H1 (cell line): ENCODE results near the gene SH3PXD2A. TPM values are rescaled to one million over a fixed set of nuclear protein-coding genes. Genes with fewer than 3 reads are reported as not detected.

Source experiments
- CTCF ChIA-PET: fragments of 300-600 bp; sonication (Branson Sonifier 250); formaldehyde crosslinking; loops from one replicate; lab custom pipeline; 2021; ENCODE audit not compliant: partially characterized antibody; lab: Charles Lee
- POLR2A ChIA-PET: fragments of 300-600 bp; sonication (Branson Sonifier 250); formaldehyde crosslinking; loops from one replicate; lab custom pipeline; 2021; ENCODE audit warnings: inconsistent platforms; ENCODE audit not compliant: partially characterized antibody; lab: Charles Lee
- DNase-seq, 2 experiments: peaks; one replicate each; pipeline versions ENCODE4 v3.0.0 to v3.0.0-alpha.2; 2010 to 2022; ENCODE audit warnings: low spot score in 2 of 2, low read depth in 1 of 2, mixed read lengths in 1 of 2
- FAIRE-seq: peaks from 2 replicates; lab custom pipeline; 2011; peaks lifted over from hg19 to GRCh38; lab: Jason Lieb, UNC
- H2AFZ ChIP-seq: 2 replicates; pipeline ENCODE4 v1.8.1; 2012; ENCODE audit warnings: low read length, inconsistent platforms
- H2AK5ac ChIP-seq: 2 replicates; pipeline ENCODE4 v1.6.1; 2013; ENCODE audit warnings: low read depth, low read length
- H2BK120ac ChIP-seq: replicated peaks from 2 replicates; pipeline ENCODE3; 2013; ENCODE audit warnings: low read depth, low read length, inconsistent platforms
- H2BK12ac ChIP-seq: 2 replicates; pipeline ENCODE4 v1.6.1; 2013; ENCODE audit warnings: low read depth, low read length
- H2BK15ac ChIP-seq: 2 replicates; pipeline ENCODE4 v1.6.1; 2013; ENCODE audit warnings: low read length
- H2BK20ac ChIP-seq: 2 replicates; pipeline ENCODE4 v1.6.1; 2013; ENCODE audit warnings: low read length
- H2BK5ac ChIP-seq: 2 replicates; pipeline ENCODE4 v1.6.1; 2013; ENCODE audit warnings: low read depth, low read length
- H3K14ac ChIP-seq: 2 replicates; pipeline ENCODE4 v1.6.1; 2013; ENCODE audit warnings: inconsistent platforms; ENCODE audit not compliant: insufficient read length
- H3K18ac ChIP-seq: 2 replicates; pipeline ENCODE4 v1.6.1; 2013; ENCODE audit warnings: low read length; ENCODE audit errors: extremely low read depth
- H3K23ac ChIP-seq: 2 replicates; pipeline ENCODE4 v1.6.1; 2013; ENCODE audit warnings: inconsistent platforms; ENCODE audit not compliant: insufficient read length
- H3K23me2 ChIP-seq: 2 replicates; pipeline ENCODE4 v1.6.1; 2013; ENCODE audit warnings: low read depth, low read length
- H3K27ac ChIP-seq: 2 replicates; pipeline ENCODE4 v1.6.1; 2011; ENCODE audit warnings: low read depth, low read length, inconsistent platforms
- H3K27me3 ChIP-seq, 4 experiments: replicated peaks in 1 of 4; 1 replicate in 1 of 4; 2 replicates in 3 of 4; pipeline versions ENCODE4 v1.6.1 to v1.8.1; 2011 to 2013; ENCODE audit warnings: low read length in 3 of 4, mild to moderate bottlenecking in 3 of 4, inconsistent platforms in 2 of 4, mixed read lengths in 2 of 4, moderate library complexity in 1 of 4; ENCODE audit not compliant: control insufficient read depth in 3 of 4, insufficient read depth in 3 of 4; ENCODE audit errors: extremely low read depth in 1 of 4
- H3K36me3 ChIP-seq, 4 experiments: 2 replicates each; pipeline versions ENCODE4 v1.6.1 to v1.8.1; 2011 to 2013; ENCODE audit warnings: mild to moderate bottlenecking in 4 of 4, low read length in 3 of 4, moderate library complexity in 2 of 4, control low read depth in 1 of 4, inconsistent platforms in 1 of 4; ENCODE audit not compliant: insufficient read depth in 4 of 4, control insufficient read depth in 2 of 4
- H3K4ac ChIP-seq: replicated peaks from 2 replicates; pipeline ENCODE3; 2013; ENCODE audit warnings: low read length, low read depth, mixed read lengths, inconsistent platforms; ENCODE audit not compliant: insufficient read length
- H3K4me1 ChIP-seq, 4 experiments: replicated peaks in 1 of 4; 1 replicate in 1 of 4; 2 replicates in 3 of 4; pipeline versions ENCODE4 v1.6.1 to v1.8.1; 2011 to 2013; ENCODE audit warnings: low read length in 3 of 4, inconsistent platforms in 2 of 4, mixed read lengths in 1 of 4; ENCODE audit not compliant: insufficient read depth in 4 of 4, control insufficient read depth in 3 of 4
- H3K4me2 ChIP-seq, 2 experiments: 2 replicates each; pipeline versions ENCODE4 v1.6.1 to v1.8.1; 2011 to 2013; ENCODE audit warnings: low read depth in 2 of 2, low read length in 2 of 2, control low read depth in 1 of 2, inconsistent platforms in 1 of 2, mild to moderate bottlenecking in 1 of 2; ENCODE audit not compliant: insufficient read depth in 1 of 2
- H3K4me3 ChIP-seq, 4 experiments: fragments of 200-600, 300-600 bp in 1 of 4; sonication (generic), shearing (Covaris generic), sonication (Bioruptor Twin) in 1 of 4; 2 replicates each; pipeline versions ENCODE4 v1.5.1 to v1.8.1; 2011 to 2016; ENCODE audit warnings: low read length in 4 of 4, low read depth in 3 of 4, control low read depth in 2 of 4, inconsistent platforms in 2 of 4, mild to moderate bottlenecking in 2 of 4, mixed read lengths in 1 of 4, moderate library complexity in 1 of 4; ENCODE audit not compliant: insufficient read depth in 2 of 4; ENCODE audit errors: extremely low read depth in 1 of 4
- H3K56ac ChIP-seq: replicated peaks from 2 replicates; pipeline ENCODE3; 2013; ENCODE audit warnings: low read depth, mild to moderate bottlenecking, mixed read lengths, low read length, inconsistent platforms; ENCODE audit not compliant: insufficient read length
- H3K79me1 ChIP-seq: 2 replicates; pipeline ENCODE4 v1.6.1; 2013; ENCODE audit warnings: low read depth, low read length, control low read depth
- H3K79me2 ChIP-seq, 2 experiments: 2 replicates each; pipeline versions ENCODE4 v1.6.1 to v1.8.1; 2012 to 2013; ENCODE audit warnings: low read length in 2 of 2, mild to moderate bottlenecking in 2 of 2, inconsistent platforms in 1 of 2; ENCODE audit not compliant: insufficient read depth in 2 of 2, control insufficient read depth in 1 of 2
- H3K9ac ChIP-seq, 4 experiments: replicated peaks in 1 of 4; 1 replicate in 1 of 4; 2 replicates in 3 of 4; pipeline versions ENCODE4 v1.6.1 to v1.8.1; 2011 to 2013; ENCODE audit warnings: low read depth in 3 of 4, low read length in 3 of 4, control low read depth in 2 of 4, mild to moderate bottlenecking in 2 of 4, moderate library complexity in 2 of 4, inconsistent platforms in 1 of 4; ENCODE audit errors: extremely low read depth in 1 of 4
- H3K9me3 ChIP-seq, 2 experiments: 2 replicates each; pipeline versions ENCODE4 v1.6.1 to v1.8.1; 2012 to 2013; ENCODE audit warnings: mild to moderate bottlenecking in 2 of 2, moderate library complexity in 2 of 2, control low read depth in 1 of 2, inconsistent platforms in 1 of 2, low read depth in 1 of 2, low read length in 1 of 2, mixed read lengths in 1 of 2; ENCODE audit not compliant: insufficient read depth in 2 of 2
- H4K20me1 ChIP-seq, 2 experiments: replicated peaks in 1 of 2; 2 replicates each; pipeline versions ENCODE3 to v1.8.1; 2011 to 2013; ENCODE audit warnings: inconsistent platforms in 2 of 2, low read length in 2 of 2, mild to moderate bottlenecking in 1 of 2; ENCODE audit not compliant: insufficient read depth in 2 of 2, control insufficient read depth in 1 of 2
- H4K5ac ChIP-seq: 2 replicates; pipeline ENCODE4 v1.6.1; 2013; ENCODE audit warnings: low read length, low read depth, mixed read lengths, inconsistent platforms; ENCODE audit not compliant: insufficient read length
- H4K8ac ChIP-seq: 2 replicates; pipeline ENCODE4 v1.8.0; 2013; ENCODE audit warnings: mild to moderate bottlenecking, moderate library complexity, low read length, inconsistent platforms; ENCODE audit not compliant: insufficient read depth; ENCODE audit errors: extremely low read depth
- H4K91ac ChIP-seq: replicated peaks from 2 replicates; pipeline ENCODE3; 2013; ENCODE audit warnings: low read length, mixed read lengths, inconsistent platforms; ENCODE audit not compliant: insufficient read length
- CEBPB ChIP-seq: IDR thresholded peaks from 2 replicates; pipeline ENCODE4 v1.6.1; 2012; ENCODE audit warnings: low read depth, low read length
- CREB1 ChIP-seq: IDR thresholded peaks from 2 replicates; pipeline ENCODE4 v1.6.1; 2012; ENCODE audit warnings: inconsistent platforms
- EP300 ChIP-seq, 2 experiments: IDR thresholded peaks; 1 replicate in 1 of 2; 2 replicates in 1 of 2; pipeline ENCODE4 v1.6.1; 2011 to 2012; ENCODE audit warnings: low read depth in 2 of 2, low read length in 2 of 2, mild to moderate bottlenecking in 2 of 2, borderline replicate concordance in 1 of 2, inconsistent platforms in 1 of 2, moderate library complexity in 1 of 2
- EZH2 ChIP-seq: fragments of 200-600 bp; sonication (generic); IDR thresholded peaks from 2 replicates; pipeline ENCODE4 v1.7.1; 2012; ENCODE audit warnings: low read depth, mild to moderate bottlenecking, moderate library complexity, low read length, inconsistent platforms; ENCODE audit not compliant: severe bottlenecking
- FOSL1 ChIP-seq: IDR thresholded peaks from 2 replicates; pipeline ENCODE4 v1.6.1; 2011; ENCODE audit warnings: mild to moderate bottlenecking, low read depth, low read length, moderate library complexity; ENCODE audit not compliant: insufficient read depth
- HDAC2 ChIP-seq, 2 experiments: fragments of 300-600 bp in 1 of 2; sonication (generic) in 1 of 2; IDR thresholded peaks; 2 replicates each; pipeline ENCODE4 v1.6.1; 2011 to 2012; ENCODE audit warnings: low read depth in 2 of 2, low read length in 2 of 2, mild to moderate bottlenecking in 2 of 2, moderate library complexity in 2 of 2, borderline replicate concordance in 1 of 2, inconsistent platforms in 1 of 2
- JUN ChIP-seq: IDR thresholded peaks from 2 replicates; pipeline ENCODE4 v1.6.1; 2011; ENCODE audit warnings: low read depth, mild to moderate bottlenecking, improper control_type of control experiment, low read length
- POLR2A ChIP-seq, 2 experiments: IDR thresholded peaks; 1 replicate in 1 of 2; 2 replicates in 1 of 2; pipeline ENCODE4 v1.6.1; 2011; ENCODE audit warnings: low read depth in 2 of 2, low read length in 2 of 2, mild to moderate bottlenecking in 2 of 2; ENCODE audit errors: control extremely low read depth in 1 of 2
- RBBP5 ChIP-seq: IDR thresholded peaks from 2 replicates; pipeline ENCODE4 v1.7.1; 2012; ENCODE audit warnings: low read depth, mild to moderate bottlenecking, inconsistent platforms, low read length, moderate library complexity, borderline replicate concordance
- SRF ChIP-seq: IDR thresholded peaks from 2 replicates; pipeline ENCODE4 v1.6.1; 2011; ENCODE audit warnings: mild to moderate bottlenecking, low read depth, low read length, moderate library complexity
- TEAD4 ChIP-seq: IDR thresholded peaks from 2 replicates; pipeline ENCODE4 v1.6.1; 2012; ENCODE audit warnings: low read depth, low read length, inconsistent platforms, mixed read lengths
- USF2 ChIP-seq: IDR thresholded peaks from 2 replicates; pipeline ENCODE4 v1.6.1; 2011; ENCODE audit warnings: low read length, improper control_type of control experiment
- WGBS, 2 experiments: shearing (Covaris generic) in 1 of 2; methylation state at CpG; one replicate each; pipeline versions ENCODE4 v1.1.6 to v1.1.7; 2013 to 2015; ENCODE audit warnings: low lambda C conversion rate in 2 of 2, mixed read lengths in 2 of 2, inconsistent platforms in 1 of 2, low coverage in 1 of 2, missing lambda C conversion rate in 1 of 2; ENCODE audit not compliant: insufficient replicate concordance in 2 of 2, insufficient coverage in 1 of 2, insufficient read length in 1 of 2; ENCODE audit errors: extremely low coverage in 1 of 2, missing lambda C conversion rate in 1 of 2; 5-methylcytosine and 5-hydroxymethylcytosine counted together
- polyA plus RNA-seq, 7 experiments: library from polyadenylated mRNA; depleted of rRNA in 3 of 7; stranded (reverse) in 5 of 7; unstranded in 2 of 7; fragments of >200 nt in 5 of 7; fragments of 200-250 nt in 2 of 7; gene quantifications; 1 replicate in 5 of 7; 2 replicates in 1 of 7; 4 replicates in 1 of 7; pipeline versions ENCODE4 v1.2.1 to v1.2.3, GENCODE V29; 2011 to 2013; ENCODE audit warnings: missing spikeins in 2 of 7, mixed read lengths in 2 of 7
- total RNA-seq: library from RNA; stranded (reverse); fragmentation: NEBNext Ultra II Directional; extraction: Animal tissue kit (Norgen Biotek cat#: 25700); gene quantifications from 2 replicates; pipeline ENCODE4 v1.2.1, GENCODE V29; 2021

Gene SH3PXD2A
- total and polyA plus RNA-seq, 2 of the 8 experiments (the other 6 are each of a cell fraction or from before 2014, with no cell fraction given), result 5.4 to 16.3 TPM

DNA sequence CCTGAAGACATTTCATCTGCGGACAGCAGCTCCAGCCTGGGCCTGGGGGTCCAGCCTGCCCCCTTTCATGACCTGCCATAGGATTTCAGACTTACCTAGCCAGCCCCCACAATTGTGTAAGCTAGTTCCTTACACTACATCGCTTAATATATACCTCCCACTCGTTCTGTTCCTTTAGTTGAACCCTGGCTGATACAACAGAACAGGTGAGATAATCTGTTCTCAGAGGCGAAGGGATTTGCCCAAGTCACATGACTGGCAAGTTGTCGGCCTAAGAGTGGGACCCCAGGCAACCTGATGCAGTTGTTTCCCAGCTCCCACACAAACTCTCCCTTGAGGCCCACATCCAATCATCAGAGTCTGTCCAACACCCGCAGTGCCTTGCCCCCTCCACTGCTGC is 168.2 kb downstream of the SH3PXD2A start:
- FAIRE-seq, result no peak
- TF ChIP-seq HDAC2 (IDR thresholded peaks at IDR 0.05; ENCODE audit: borderline replicate concordance in 1 of 2, low read depth in 2 of 2, low read length in 2 of 2) (no peak), USF2 (no peak), RBBP5 (no peak), CEBPB (no peak), FOSL1 (no peak), EZH2 (no peak), TEAD4 (no peak), CREB1 (no peak), POLR2A (IDR thresholded peaks at IDR 0.05; ENCODE audit: control extremely low read depth in 1 of 2, low read depth in 2 of 2, low read length in 2 of 2) (no peak), EP300 (IDR thresholded peaks at IDR 0.05; ENCODE audit: borderline replicate concordance in 1 of 2, low read depth in 2 of 2, low read length in 2 of 2) (no peak), JUN (no peak), SRF (no peak)

More for the DNA sequence above, 168.2 kb downstream of the SH3PXD2A start:
- Histone ChIP-seq H4K91ac (no peak overlapping the region), H2BK15ac (no peak overlapping the region), H3K27me3 (peaks cover 0 to 14% (median 3%) of the 10 kb centered on the region in 4 experiments; a peak in 4 of 7 replicates), H3K4me1 (peaks cover 0 to 13% (median 6%) of the 10 kb centered on the region in 4 experiments; a peak in 5 of 7 replicates), H2AK5ac (no peak overlapping the region), H3K79me2 (no peaks in the 10 kb centered on the region), H2BK5ac (no peak overlapping the region), H4K5ac (no peak overlapping the region), H3K23ac (no peak overlapping the region), H3K4me3 (no peak overlapping the region), H3K9me3 (no peaks in the 10 kb centered on the region), H3K14ac (no peak overlapping the region), H2BK120ac (no peak overlapping the region), H3K36me3 (no peaks in the 10 kb centered on the region), H3K4ac (no peak overlapping the region), H2BK20ac (no peak overlapping the region), H3K56ac (no peak overlapping the region), H2AFZ (no peak overlapping the region), H4K8ac (no peak overlapping the region), H4K20me1 (peaks cover 0 to 2% of the 10 kb centered on the region in 2 experiments), H2BK12ac (no peak overlapping the region), H3K9ac (no peak overlapping the region), H3K27ac (no peak overlapping the region), H3K23me2 (peaks cover 5% of the 10 kb centered on the region; the same call in 1 of the 2 replicates), H3K18ac (no peak overlapping the region), H3K79me1 (no peaks in the 10 kb centered on the region), H3K4me2 (no peak overlapping the region)
- POLR2A ChIA-PET, result interaction anchor here (1.3 kb wide), 1 partner anchor 15 kb away, joined by 4 read pairs; no protein-coding TSS in a partner anchor
- no peak for DNase-seq
- WGBS, 2 experiments, result 86% methylated on average over 6 of the region's 6 CpGs; no CpG with 5 or more reads in 1 of the 2 experiments
- CTCF ChIA-PET, result interaction anchor here (1.0 to 15.0 kb wide), 29 partner anchors 9 to 232 kb away, joined by 3 to 448 read pairs (median 7); no protein-coding TSS in a partner anchor
